ENCODE measurements around the gene NHLH1.

- TF ChIP-seq GATA2 (IDR thresholded peaks at IDR 0.05; ENCODE audit: low read depth, low read length): no peak
- TF ChIP-seq GATA3 (IDR thresholded peaks at IDR 0.05; ENCODE audit: low read depth, low read length): no peak
These were observed 5.1 kb upstream of the NHLH1 start for GRCh38 chr1:160361814-160362167.

All from SH-SY5Y (cell line).